Measurements from ENCODE around the gene SRC. TPM values are rescaled to one million over a fixed set of nuclear protein-coding genes. Genes with fewer than 3 reads are reported as not detected.

The SRC gene
- total and polyA plus RNA-seq, 2 experiments from 2014 or later, result 8.0 to 25.9 TPM

GRCh38 chr20:37359331-37359730, 13.4 kb downstream of the SRC start:
- Histone ChIP-seq H3K27me3 (ENCODE audit: insufficient read depth) (no peaks in the 10 kb centered on the region), H4K20me1 (replicated peaks; ENCODE audit: insufficient read depth) (peaks cover 3% of the 10 kb centered on the region), H3K4me3 (no peak overlapping the region), H3K79me2 (replicated peaks; ENCODE audit: insufficient read depth) (peaks cover 46% of the 10 kb centered on the region), H3K27ac (ENCODE audit: low read depth) (0 out of 2 replicates have a peak overlapping the region, but pooled peaks have one; percentile 14), H3K4me2 (no peak overlapping the region), H2AFZ (no peak overlapping the region), H3F3A (replicated peaks; ENCODE audit: low read depth) (no peaks in the 10 kb centered on the region), H3K9me2 (ENCODE audit: insufficient read depth) (no peaks in the 10 kb centered on the region), H3K36me3 (ENCODE audit: insufficient read depth) (no peaks in the 10 kb centered on the region), H3K4me1 (ENCODE audit: insufficient read depth) (no peaks in the 10 kb centered on the region; the same call in 1 of the 2 replicates)
- H3K9me3 Mint-ChIP-seq, result no peaks in the 10 kb centered on the region
- DNase-seq (ENCODE audit: low spot score), result no peak
- ATAC-seq, result no peak
- H3K36me3 Mint-ChIP-seq (ENCODE audit: low read depth), result peaks cover 3% of the 10 kb centered on the region; the same call in 1 of the 3 replicates
- H3K4me1 Mint-ChIP-seq, result peaks cover 17% of the 10 kb centered on the region; the same call in 2 of the 3 replicates
- H3K4me3 Mint-ChIP-seq, result no peak overlapping the region
- TF ChIP-seq STAT1 (IDR thresholded peaks at IDR 0.05; ENCODE audit: unreplicated experiment) (no peak), POLR2AphosphoS5 (IDR thresholded peaks at IDR 0.05; ENCODE audit: low read depth) (no peak), EZH2 (IDR thresholded peaks at IDR 0.05; ENCODE audit: low read depth, unreplicated experiment) (no peak), REST (IDR thresholded peaks at IDR 0.05; ENCODE audit: unreplicated experiment) (no peak), EZH2phosphoT487 (IDR thresholded peaks at IDR 0.05; ENCODE audit: unreplicated experiment) (no peak), ZNF114 (CRISPR knock-in tag; IDR thresholded peaks at IDR 0.05) (no peak), CREB1 (CRISPR knock-in tag; IDR thresholded peaks at IDR 0.05; ENCODE audit: low read depth) (no peak), CTCF (conservative IDR thresholded peaks at IDR 0.05; ENCODE audit: low read depth in 2 of 2) (no peak), NANOG (IDR thresholded peaks at IDR 0.05; ENCODE audit: borderline replicate concordance) (no peak), JUNB (IDR thresholded peaks at IDR 0.05; ENCODE audit: unreplicated experiment) (no peak), ZNF331 (CRISPR knock-in tag; IDR thresholded peaks at IDR 0.05; ENCODE audit: low read depth) (no peak)
- TF ChIP-seq, protein P1, sequence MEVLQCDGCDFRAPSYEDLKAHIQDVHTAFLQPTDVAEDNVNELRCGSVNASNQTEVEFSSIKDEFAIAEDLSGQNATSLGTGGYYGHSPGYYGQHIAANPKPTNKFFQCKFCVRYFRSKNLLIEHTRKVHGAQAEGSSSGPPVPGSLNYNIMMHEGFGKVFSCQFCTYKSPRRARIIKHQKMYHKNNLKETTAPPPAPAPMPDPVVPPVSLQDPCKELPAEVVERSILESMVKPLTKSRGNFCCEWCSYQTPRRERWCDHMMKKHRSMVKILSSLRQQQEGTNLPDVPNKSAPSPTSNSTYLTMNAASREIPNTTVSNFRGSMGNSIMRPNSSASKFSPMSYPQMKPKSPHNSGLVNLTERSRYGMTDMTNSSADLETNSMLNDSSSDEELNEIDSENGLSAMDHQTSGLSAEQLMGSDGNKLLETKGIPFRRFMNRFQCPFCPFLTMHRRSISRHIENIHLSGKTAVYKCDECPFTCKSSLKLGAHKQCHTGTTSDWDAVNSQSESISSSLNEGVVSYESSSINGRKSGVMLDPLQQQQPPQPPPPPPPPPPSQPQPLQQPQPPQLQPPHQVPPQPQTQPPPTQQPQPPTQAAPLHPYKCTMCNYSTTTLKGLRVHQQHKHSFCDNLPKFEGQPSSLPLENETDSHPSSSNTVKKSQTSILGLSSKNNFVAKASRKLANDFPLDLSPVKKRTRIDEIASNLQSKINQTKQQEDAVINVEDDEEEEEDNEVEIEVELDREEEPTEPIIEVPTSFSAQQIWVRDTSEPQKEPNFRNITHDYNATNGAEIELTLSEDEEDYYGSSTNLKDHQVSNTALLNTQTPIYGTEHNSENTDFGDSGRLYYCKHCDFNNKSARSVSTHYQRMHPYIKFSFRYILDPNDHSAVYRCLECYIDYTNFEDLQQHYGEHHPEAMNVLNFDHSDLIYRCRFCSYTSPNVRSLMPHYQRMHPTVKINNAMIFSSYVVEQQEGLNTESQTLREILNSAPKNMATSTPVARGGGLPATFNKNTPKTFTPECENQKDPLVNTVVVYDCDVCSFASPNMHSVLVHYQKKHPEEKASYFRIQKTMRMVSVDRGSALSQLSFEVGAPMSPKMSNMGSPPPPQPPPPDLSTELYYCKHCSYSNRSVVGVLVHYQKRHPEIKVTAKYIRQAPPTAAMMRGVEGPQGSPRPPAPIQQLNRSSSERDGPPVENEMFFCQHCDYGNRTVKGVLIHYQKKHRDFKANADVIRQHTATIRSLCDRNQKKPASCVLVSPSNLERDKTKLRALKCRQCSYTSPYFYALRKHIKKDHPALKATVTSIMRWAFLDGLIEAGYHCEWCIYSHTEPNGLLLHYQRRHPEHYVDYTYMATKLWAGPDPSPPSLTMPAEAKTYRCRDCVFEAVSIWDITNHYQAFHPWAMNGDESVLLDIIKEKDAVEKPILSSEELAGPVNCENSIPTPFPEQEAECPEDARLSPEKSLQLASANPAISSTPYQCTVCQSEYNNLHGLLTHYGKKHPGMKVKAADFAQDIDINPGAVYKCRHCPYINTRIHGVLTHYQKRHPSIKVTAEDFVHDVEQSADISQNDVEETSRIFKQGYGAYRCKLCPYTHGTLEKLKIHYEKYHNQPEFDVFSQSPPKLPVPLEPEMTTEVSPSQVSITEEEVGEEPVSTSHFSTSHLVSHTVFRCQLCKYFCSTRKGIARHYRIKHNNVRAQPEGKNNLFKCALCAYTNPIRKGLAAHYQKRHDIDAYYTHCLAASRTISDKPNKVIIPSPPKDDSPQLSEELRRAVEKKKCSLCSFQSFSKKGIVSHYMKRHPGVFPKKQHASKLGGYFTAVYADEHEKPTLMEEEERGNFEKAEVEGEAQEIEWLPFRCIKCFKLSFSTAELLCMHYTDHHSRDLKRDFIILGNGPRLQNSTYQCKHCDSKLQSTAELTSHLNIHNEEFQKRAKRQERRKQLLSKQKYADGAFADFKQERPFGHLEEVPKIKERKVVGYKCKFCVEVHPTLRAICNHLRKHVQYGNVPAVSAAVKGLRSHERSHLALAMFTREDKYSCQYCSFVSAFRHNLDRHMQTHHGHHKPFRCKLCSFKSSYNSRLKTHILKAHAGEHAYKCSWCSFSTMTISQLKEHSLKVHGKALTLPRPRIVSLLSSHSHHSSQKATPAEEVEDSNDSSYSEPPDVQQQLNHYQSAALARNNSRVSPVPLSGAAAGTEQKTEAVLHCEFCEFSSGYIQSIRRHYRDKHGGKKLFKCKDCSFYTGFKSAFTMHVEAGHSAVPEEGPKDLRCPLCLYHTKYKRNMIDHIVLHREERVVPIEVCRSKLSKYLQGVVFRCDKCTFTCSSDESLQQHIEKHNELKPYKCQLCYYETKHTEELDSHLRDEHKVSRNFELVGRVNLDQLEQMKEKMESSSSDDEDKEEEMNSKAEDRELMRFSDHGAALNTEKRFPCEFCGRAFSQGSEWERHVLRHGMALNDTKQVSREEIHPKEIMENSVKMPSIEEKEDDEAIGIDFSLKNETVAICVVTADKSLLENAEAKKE (CRISPR knock-in tag; IDR thresholded peaks at IDR 0.05), result no peak
- TF ChIP-seq, protein P2, sequence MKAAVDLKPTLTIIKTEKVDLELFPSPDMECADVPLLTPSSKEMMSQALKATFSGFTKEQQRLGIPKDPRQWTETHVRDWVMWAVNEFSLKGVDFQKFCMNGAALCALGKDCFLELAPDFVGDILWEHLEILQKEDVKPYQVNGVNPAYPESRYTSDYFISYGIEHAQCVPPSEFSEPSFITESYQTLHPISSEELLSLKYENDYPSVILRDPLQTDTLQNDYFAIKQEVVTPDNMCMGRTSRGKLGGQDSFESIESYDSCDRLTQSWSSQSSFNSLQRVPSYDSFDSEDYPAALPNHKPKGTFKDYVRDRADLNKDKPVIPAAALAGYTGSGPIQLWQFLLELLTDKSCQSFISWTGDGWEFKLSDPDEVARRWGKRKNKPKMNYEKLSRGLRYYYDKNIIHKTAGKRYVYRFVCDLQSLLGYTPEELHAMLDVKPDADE (IDR thresholded peaks at IDR 0.05), result no peak
- peaks cover 5% of the 10 kb centered on the region for H3K27me3 Mint-ChIP-seq (ENCODE audit: insufficient read depth, low read depth, poor library complexity)
- peak overlapping the region; percentile 19; the same call in 1 of the 2 replicates for H3K27ac Mint-ChIP-seq
